ENCODE data around the gene LSM2. TPM values are rescaled to one million over a fixed set of nuclear protein-coding genes. Genes with fewer than 3 reads are reported as not detected.

The LSM2 gene
- total and polyA plus RNA-seq, 9 of the 15 experiments (the other 6 are each of a cell fraction or from before 2014, with no cell fraction given), result 154 to 407 (median 223) TPM

DNA sequence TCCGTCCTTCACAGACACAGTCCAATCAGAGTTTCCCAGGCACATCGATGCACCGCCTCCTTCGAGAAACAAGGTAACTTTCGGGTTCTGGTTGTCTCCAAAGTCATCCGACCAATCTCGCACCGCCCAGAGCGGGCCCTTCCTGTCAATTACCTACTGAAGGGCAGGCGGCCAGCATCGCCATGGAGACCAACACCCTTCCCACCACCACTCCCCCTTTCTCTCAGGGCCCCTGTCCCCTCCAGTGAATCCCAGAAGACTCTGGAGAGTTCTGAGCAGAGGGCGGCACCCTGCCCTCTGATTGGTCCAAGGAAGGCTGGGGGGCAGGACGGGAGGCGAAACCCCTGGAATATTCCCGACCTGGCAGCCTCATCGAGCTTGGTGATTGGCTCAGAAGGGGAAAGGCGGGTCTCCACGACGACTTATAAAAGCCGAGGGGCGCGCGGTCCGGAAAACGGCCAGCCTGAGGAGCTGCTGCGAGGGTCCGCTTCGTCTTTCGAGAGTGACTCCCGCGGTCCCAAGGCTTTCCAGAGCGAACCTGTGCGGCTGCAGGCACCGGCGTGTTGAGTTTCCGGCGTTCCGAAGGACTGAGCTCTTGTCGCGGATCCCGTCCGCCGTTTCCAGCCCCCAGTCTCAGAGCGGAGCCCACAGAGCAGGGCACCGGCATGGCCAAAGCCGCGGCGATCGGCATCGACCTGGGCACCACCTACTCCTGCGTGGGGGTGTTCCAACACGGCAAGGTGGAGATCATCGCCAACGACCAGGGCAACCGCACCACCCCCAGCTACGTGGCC, 20.7 kb upstream of the LSM2 start, which contains the start of gene HSPA1B (continued):
- TF ChIP-seq, protein P1, sequence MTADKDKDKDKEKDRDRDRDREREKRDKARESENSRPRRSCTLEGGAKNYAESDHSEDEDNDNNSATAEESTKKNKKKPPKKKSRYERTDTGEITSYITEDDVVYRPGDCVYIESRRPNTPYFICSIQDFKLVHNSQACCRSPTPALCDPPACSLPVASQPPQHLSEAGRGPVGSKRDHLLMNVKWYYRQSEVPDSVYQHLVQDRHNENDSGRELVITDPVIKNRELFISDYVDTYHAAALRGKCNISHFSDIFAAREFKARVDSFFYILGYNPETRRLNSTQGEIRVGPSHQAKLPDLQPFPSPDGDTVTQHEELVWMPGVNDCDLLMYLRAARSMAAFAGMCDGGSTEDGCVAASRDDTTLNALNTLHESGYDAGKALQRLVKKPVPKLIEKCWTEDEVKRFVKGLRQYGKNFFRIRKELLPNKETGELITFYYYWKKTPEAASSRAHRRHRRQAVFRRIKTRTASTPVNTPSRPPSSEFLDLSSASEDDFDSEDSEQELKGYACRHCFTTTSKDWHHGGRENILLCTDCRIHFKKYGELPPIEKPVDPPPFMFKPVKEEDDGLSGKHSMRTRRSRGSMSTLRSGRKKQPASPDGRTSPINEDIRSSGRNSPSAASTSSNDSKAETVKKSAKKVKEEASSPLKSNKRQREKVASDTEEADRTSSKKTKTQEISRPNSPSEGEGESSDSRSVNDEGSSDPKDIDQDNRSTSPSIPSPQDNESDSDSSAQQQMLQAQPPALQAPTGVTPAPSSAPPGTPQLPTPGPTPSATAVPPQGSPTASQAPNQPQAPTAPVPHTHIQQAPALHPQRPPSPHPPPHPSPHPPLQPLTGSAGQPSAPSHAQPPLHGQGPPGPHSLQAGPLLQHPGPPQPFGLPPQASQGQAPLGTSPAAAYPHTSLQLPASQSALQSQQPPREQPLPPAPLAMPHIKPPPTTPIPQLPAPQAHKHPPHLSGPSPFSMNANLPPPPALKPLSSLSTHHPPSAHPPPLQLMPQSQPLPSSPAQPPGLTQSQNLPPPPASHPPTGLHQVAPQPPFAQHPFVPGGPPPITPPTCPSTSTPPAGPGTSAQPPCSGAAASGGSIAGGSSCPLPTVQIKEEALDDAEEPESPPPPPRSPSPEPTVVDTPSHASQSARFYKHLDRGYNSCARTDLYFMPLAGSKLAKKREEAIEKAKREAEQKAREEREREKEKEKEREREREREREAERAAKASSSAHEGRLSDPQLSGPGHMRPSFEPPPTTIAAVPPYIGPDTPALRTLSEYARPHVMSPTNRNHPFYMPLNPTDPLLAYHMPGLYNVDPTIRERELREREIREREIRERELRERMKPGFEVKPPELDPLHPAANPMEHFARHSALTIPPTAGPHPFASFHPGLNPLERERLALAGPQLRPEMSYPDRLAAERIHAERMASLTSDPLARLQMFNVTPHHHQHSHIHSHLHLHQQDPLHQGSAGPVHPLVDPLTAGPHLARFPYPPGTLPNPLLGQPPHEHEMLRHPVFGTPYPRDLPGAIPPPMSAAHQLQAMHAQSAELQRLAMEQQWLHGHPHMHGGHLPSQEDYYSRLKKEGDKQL (CRISPR knock-in tag; IDR thresholded peaks at IDR 0.05; ENCODE audit: borderline replicate concordance), result 0 out of 2 replicates have a peak, but pooled peaks have one; percentile 45
- TF ChIP-seq EP300 (IDR thresholded peaks at IDR 0.05; ENCODE audit: low read length) (peak; percentile 89), SREBF1 (IDR thresholded peaks at IDR 0.05; ENCODE audit: borderline replicate concordance, low read depth, low read length) (peak; percentile 78; the same call in 1 of the 2 replicates), ZNF644 (tag; IDR thresholded peaks at IDR 0.05; ENCODE audit: low read depth) (no peak), SRF (CRISPR knock-in tag; IDR thresholded peaks at IDR 0.05) (peak; percentile 75 to 79; a peak in 3 of 4 replicates), ZBTB7A (IDR thresholded peaks at IDR 0.05; ENCODE audit: borderline replicate concordance, control insufficient read depth, low read depth, low read length) (peak; percentile 99), ZNF583 (CRISPR knock-in tag; IDR thresholded peaks at IDR 0.05) (peak; percentile 94), GTF2E2 (tag; IDR thresholded peaks at IDR 0.05) (peak; percentile 96; the same call in 1 of the 2 replicates), BCOR (IDR thresholded peaks at IDR 0.05) (peak; percentile 93), ZNF561 (CRISPR knock-in tag; conservative IDR thresholded peaks at IDR 0.05) (peak; percentile 68; the same call in 1 of the 2 replicates), MTF1 (CRISPR knock-in tag; IDR thresholded peaks at IDR 0.05; ENCODE audit: borderline replicate concordance) (peak; percentile 65; the same call in 1 of the 2 replicates), STAT5A (IDR thresholded peaks at IDR 0.05; ENCODE audit: borderline replicate concordance, low read length) (peak; percentile 55; the same call in 1 of the 2 replicates)
- TF ChIP-seq, protein P2, sequence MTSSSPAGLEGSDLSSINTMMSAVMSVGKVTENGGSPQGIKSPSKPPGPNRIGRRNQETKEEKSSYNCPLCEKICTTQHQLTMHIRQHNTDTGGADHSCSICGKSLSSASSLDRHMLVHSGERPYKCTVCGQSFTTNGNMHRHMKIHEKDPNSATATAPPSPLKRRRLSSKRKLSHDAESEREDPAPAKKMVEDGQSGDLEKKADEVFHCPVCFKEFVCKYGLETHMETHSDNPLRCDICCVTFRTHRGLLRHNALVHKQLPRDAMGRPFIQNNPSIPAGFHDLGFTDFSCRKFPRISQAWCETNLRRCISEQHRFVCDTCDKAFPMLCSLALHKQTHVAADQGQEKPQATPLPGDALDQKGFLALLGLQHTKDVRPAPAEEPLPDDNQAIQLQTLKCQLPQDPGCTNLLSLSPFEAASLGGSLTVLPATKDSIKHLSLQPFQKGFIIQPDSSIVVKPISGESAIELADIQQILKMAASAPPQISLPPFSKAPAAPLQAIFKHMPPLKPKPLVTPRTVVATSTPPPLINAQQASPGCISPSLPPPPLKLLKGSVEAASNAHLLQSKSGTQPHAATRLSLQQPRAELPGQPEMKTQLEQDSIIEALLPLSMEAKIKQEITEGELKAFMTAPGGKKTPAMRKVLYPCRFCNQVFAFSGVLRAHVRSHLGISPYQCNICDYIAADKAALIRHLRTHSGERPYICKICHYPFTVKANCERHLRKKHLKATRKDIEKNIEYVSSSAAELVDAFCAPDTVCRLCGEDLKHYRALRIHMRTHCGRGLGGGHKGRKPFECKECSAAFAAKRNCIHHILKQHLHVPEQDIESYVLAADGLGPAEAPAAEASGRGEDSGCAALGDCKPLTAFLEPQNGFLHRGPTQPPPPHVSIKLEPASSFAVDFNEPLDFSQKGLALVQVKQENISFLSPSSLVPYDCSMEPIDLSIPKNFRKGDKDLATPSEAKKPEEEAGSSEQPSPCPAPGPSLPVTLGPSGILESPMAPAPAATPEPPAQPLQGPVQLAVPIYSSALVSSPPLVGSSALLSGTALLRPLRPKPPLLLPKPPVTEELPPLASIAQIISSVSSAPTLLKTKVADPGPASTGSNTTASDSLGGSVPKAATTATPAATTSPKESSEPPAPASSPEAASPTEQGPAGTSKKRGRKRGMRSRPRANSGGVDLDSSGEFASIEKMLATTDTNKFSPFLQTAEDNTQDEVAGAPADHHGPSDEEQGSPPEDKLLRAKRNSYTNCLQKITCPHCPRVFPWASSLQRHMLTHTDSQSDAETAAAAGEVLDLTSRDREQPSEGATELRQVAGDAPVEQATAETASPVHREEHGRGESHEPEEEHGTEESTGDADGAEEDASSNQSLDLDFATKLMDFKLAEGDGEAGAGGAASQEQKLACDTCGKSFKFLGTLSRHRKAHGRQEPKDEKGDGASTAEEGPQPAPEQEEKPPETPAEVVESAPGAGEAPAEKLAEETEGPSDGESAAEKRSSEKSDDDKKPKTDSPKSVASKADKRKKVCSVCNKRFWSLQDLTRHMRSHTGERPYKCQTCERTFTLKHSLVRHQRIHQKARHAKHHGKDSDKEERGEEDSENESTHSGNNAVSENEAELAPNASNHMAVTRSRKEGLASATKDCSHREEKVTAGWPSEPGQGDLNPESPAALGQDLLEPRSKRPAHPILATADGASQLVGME (CRISPR knock-in tag; IDR thresholded peaks at IDR 0.05), result peak; percentile 98
- TF ChIP-seq, protein P3, sequence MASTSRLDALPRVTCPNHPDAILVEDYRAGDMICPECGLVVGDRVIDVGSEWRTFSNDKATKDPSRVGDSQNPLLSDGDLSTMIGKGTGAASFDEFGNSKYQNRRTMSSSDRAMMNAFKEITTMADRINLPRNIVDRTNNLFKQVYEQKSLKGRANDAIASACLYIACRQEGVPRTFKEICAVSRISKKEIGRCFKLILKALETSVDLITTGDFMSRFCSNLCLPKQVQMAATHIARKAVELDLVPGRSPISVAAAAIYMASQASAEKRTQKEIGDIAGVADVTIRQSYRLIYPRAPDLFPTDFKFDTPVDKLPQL (IDR thresholded peaks at IDR 0.05; ENCODE audit: extremely low read depth, insufficient read length), result peak; percentile 99
